Activated naive CD4-positive, alpha-beta T cell treated with anti-CD3 and anti-CD28 coated beads, Interleukin-2, amount 10 ng/mL, durations not matched to agents 7 days and 5 days (primary cell): ENCODE data around the gene GARIN5A.

ENCODE experiments used
- CTCF ChIA-PET: fragments of 350-600 bp; sonication (Branson Sonifier 250); formaldehyde crosslinking; loops from one replicate; lab custom pipeline; 2021; ENCODE audit warnings: antibody characterized with exemption; lab: Charles Lee
- DNase-seq: peaks from one replicate; pipeline ENCODE4 v3.0.0-alpha.2; 2020
- H3K27ac Mint-ChIP-seq: one replicate; pipeline ENCODE4 v1.8.0; 2021; ENCODE audit warnings: mild to moderate bottlenecking, moderate library complexity, mixed read lengths
- H3K27me3 Mint-ChIP-seq: one replicate; pipeline ENCODE4 v1.8.0; 2021; ENCODE audit warnings: mild to moderate bottlenecking, mixed read lengths
- H3K36me3 Mint-ChIP-seq: one replicate; pipeline ENCODE4 v1.8.0; 2021; ENCODE audit warnings: mixed read lengths
- H3K4me1 Mint-ChIP-seq: one replicate; pipeline ENCODE4 v1.8.0; 2021; ENCODE audit warnings: mixed read lengths
- H3K4me3 Mint-ChIP-seq: one replicate; pipeline ENCODE4 v1.8.0; 2021; ENCODE audit warnings: mild to moderate bottlenecking, moderate library complexity, mixed read lengths
- H3K9me3 Mint-ChIP-seq: one replicate; pipeline ENCODE4 v1.8.0; 2021; ENCODE audit warnings: mixed read lengths

Gene GARIN5A

DNA sequence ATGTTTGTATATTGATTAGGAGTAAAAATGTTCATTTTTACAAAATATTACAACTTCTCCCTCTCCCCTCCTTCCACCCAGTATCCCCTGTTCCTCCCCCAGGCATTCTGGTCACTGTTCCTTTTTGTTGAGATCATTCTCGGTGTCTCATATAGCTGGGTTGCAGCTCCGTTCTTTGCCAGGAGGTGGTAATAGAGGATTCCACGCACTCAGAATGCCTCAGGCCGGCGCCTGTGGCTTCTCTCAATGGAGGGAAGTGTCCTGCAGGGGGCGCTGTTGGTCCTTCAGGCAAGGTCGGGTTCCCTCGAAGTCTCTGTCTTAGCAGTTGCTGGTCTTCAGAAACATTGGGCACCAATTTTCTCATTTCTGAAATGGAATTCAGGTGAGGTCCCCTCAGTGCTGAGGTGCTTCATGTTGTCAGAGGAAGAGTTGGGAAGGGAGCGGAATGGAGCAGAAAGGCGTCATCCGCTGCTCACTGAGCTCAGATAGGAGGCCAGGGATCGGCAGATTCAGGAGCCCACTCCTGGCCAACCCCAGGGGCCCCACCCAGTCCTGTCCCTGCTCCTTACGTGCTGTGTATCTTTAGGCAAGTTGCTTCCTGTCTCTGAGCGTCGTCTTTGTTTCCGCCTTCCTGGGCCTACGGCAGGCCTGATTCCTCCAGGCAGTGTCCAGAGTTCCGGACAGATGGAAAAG is 10.3 kb upstream of the GARIN5A start:
- CTCF ChIA-PET: interaction anchor here (0.7 to 1.4 kb wide), 3 partner anchors 13 to 21 kb away, joined by 3 to 4 read pairs (median 3); no protein-coding TSS in a partner anchor
- Mint-ChIP-seq H3K27ac (peak overlapping the region; percentile 19), H3K9me3 (peaks cover 5% of the 10 kb centered on the region), H3K36me3 (peaks cover 16% of the 10 kb centered on the region), H3K4me1 (peaks cover 14% of the 10 kb centered on the region), H3K27me3 (peaks cover 36% of the 10 kb centered on the region), H3K4me3 (no peak overlapping the region)
- peak; percentile 70 for DNase-seq

- peaks cover 5% of the 10 kb centered on the region for H3K9me3 Mint-ChIP-seq
- DNase-seq: no peak
Measured at GRCh38 chr19:50485284-50485955, 8.8 kb upstream of the GARIN5A start.

DNA sequence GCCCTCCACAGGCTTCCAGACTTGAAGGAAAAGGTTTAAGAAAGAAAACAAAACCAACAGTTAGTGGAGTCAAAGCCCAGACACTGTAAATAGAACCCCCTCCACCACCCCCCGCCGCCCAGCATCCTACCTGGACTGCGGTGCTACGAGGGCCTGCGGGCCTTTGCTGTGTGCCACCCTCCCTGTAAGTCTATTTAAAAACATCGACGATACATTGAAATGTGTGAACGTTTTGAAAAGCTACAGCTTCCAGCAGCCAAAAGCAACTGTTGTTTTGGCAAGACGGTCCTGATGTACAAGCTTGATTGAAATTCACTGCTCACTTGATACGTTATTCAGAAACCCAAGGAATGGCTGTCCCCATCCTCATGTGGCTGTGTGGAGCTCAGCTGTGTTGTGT is 6.3 kb upstream of the GARIN5A start:
- peaks cover 11% of the 10 kb centered on the region for H3K27me3 Mint-ChIP-seq
- CTCF ChIA-PET: interaction anchor here (1.0 kb wide), 2 partner anchors 22 to 36 kb away, joined by 3 read pairs; no protein-coding TSS in a partner anchor
- H3K36me3 Mint-ChIP-seq: peaks cover 33% of the 10 kb centered on the region
- DNase-seq: no peak
- H3K27ac Mint-ChIP-seq: no peak overlapping the region
- peaks cover 5% of the 10 kb centered on the region for H3K9me3 Mint-ChIP-seq
- peaks cover 14% of the 10 kb centered on the region for H3K4me1 Mint-ChIP-seq
- no peak overlapping the region for H3K4me3 Mint-ChIP-seq

More at GRCh38 chr19:50485284-50485955, 8.8 kb upstream of the GARIN5A start:
- Mint-ChIP-seq H3K27ac (no peak overlapping the region), H3K4me3 (no peak overlapping the region), H3K4me1 (peaks cover 6% of the 10 kb centered on the region), H3K27me3 (peaks cover 25% of the 10 kb centered on the region), H3K36me3 (peaks cover 20% of the 10 kb centered on the region)
- CTCF ChIA-PET: no interaction called here

- peaks cover 5% of the 10 kb centered on the region for H3K27me3 Mint-ChIP-seq
- H3K9me3 Mint-ChIP-seq: peaks cover 7% of the 10 kb centered on the region
- H3K36me3 Mint-ChIP-seq: peaks cover 39% of the 10 kb centered on the region
- CTCF ChIA-PET: interaction anchor here (1.0 kb wide), 2 partner anchors 22 to 37 kb away, joined by 3 read pairs; no protein-coding TSS in a partner anchor
- H3K4me1 Mint-ChIP-seq: peaks cover 16% of the 10 kb centered on the region
- H3K27ac Mint-ChIP-seq: no peak overlapping the region
- no peak overlapping the region for H3K4me3 Mint-ChIP-seq
- no peak for DNase-seq
Measured at GRCh38 chr19:50482271-50482855, 5.7 kb upstream of the GARIN5A start.

DNA sequence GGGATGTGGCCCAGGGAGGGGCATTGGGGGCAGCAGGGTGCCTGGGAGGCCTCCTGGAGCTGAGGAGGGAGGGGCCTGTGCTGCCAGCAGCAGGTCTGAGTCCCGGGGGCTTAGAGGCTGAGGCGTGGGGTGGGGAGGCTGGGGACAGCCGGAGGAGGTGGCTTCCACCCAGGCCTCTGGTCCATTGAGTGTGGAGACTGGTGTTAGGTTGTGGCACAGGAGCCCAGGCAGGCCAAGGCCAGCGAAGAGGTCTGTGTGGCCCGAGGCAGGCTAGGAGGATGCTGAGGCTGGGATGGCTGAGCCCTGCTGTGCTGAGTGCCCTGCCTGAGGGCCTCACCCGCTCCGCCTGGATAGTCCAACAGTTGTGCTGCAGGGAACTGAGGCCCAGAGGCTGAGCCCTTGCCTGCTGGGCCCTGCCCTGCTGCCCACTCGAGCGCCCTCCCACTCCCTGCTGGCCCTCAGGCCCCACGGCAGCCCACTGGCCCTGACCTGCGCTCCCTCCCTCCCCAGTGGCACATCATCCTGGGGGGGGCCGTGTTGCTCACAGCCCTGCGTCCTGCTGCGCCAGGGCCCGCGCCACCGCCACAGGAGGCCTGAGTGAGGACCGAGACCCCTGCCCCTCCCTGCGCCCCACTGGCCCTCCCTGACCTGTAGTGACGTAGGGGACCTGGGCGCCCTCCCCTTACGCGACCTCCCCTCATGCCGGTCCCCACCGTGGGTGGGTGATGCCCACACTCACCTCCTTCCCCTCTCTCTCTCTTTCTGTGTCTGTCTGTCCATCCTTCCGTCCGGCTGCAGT is 4.9 kb upstream of the GARIN5A start:
- CTCF ChIA-PET: no interaction called here

GRCh38 chr19:50480281-50481111 is 3.8 kb upstream of the GARIN5A start:
- peaks cover 12% of the 10 kb centered on the region for H3K27me3 Mint-ChIP-seq
- DNase-seq: no peak
- H3K4me1 Mint-ChIP-seq: peaks cover 24% of the 10 kb centered on the region
- CTCF ChIA-PET: no interaction called here
- H3K4me3 Mint-ChIP-seq: no peak overlapping the region
- H3K36me3 Mint-ChIP-seq: peaks cover 37% of the 10 kb centered on the region
- peak overlapping the region; percentile 17 for H3K27ac Mint-ChIP-seq
- peaks cover 4% of the 10 kb centered on the region for H3K9me3 Mint-ChIP-seq

More for the DNA sequence above, 4.9 kb upstream of the GARIN5A start:
- no peak for DNase-seq
- Mint-ChIP-seq H3K36me3 (peaks cover 40% of the 10 kb centered on the region), H3K4me1 (peaks cover 19% of the 10 kb centered on the region), H3K9me3 (peaks cover 6% of the 10 kb centered on the region), H3K27me3 (peaks cover 1% of the 10 kb centered on the region), H3K27ac (no peak overlapping the region), H3K4me3 (no peak overlapping the region)

DNA sequence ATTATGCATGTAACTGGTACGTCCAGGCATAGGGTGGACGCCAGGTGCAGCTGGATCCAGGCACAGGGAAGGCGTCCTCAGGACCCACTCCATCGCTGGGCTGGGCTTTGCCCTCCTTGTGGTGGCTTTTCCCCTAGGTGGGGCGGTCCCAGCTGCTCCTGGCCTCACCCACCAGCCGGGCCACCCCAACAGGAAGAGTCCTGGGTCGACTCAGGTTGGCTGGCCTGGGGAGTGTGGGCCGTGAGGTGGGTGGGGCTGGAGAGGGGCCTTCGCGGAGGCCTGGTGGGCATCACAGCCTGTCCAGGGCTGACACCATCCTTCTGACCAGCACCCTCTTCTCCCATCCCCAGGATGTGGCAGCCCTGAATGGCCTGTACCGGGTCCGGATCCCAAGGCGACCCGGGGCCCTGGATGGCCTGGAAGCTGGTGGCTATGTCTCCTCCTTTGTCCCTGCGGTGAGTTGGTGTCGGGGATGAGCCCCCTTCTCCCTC is 3.2 kb upstream of the GARIN5A start:
- peaks cover 26% of the 10 kb centered on the region for H3K4me1 Mint-ChIP-seq
- H3K36me3 Mint-ChIP-seq: peaks cover 34% of the 10 kb centered on the region
- CTCF ChIA-PET: interaction anchor here (0.6 to 1.1 kb wide), 3 partner anchors 18 to 517 kb away, joined by 3 to 4 read pairs (median 3); no protein-coding TSS in a partner anchor
- DNase-seq: no peak
- no peak overlapping the region for H3K27ac Mint-ChIP-seq
- no peak overlapping the region for H3K4me3 Mint-ChIP-seq
- peaks cover 18% of the 10 kb centered on the region for H3K27me3 Mint-ChIP-seq
- H3K9me3 Mint-ChIP-seq: peaks cover 4% of the 10 kb centered on the region

DNA sequence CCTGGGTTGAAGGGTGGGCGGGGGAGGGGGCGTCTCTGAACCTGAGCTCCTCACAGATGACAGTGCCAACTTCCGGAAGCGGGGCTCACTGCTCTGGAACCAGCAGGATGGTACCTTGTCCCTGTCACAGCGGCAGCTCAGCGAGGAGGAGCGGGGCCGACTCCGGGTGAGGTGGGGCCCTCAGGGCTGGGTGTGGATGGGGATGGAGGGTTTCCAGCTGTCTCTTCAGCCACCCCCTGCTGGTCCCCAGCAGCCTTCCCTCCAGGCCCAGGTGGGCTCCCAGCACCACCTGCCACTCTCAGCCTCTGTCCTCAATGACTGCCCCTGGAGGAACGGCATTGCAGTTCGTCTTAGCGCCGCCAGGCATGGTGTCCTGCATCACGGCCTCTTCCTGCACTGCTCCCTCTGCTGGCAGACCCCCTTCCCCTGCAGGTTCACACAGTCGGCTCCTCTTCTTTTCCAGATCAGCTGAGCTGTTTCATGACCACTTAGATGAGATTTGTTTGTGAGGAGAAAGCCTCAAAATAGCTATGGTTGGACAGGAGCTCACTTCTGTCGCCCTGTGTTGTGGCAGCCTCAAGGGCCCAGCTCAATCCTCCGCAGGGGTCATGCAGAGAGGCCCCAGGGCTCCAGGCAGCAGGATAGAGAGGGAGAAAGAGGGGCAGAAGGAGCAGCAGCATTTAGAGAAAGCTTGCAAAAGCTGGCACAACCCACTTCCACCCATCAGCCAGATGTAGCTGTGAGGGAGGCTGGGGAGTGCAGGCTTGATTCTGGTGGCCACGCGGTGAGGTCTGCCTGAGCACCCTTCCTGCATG is 2.5 kb upstream of the GARIN5A start:
- Mint-ChIP-seq H3K4me3 (no peak overlapping the region), H3K4me1 (peaks cover 26% of the 10 kb centered on the region), H3K27ac (no peak overlapping the region), H3K36me3 (peaks cover 34% of the 10 kb centered on the region), H3K27me3 (peaks cover 22% of the 10 kb centered on the region), H3K9me3 (peaks cover 4% of the 10 kb centered on the region)
- peak; percentile 33 for DNase-seq
- CTCF ChIA-PET: interaction anchor here (0.6 to 1.1 kb wide), 3 partner anchors 17 to 517 kb away, joined by 3 to 4 read pairs (median 3); no protein-coding TSS in a partner anchor

DNA sequence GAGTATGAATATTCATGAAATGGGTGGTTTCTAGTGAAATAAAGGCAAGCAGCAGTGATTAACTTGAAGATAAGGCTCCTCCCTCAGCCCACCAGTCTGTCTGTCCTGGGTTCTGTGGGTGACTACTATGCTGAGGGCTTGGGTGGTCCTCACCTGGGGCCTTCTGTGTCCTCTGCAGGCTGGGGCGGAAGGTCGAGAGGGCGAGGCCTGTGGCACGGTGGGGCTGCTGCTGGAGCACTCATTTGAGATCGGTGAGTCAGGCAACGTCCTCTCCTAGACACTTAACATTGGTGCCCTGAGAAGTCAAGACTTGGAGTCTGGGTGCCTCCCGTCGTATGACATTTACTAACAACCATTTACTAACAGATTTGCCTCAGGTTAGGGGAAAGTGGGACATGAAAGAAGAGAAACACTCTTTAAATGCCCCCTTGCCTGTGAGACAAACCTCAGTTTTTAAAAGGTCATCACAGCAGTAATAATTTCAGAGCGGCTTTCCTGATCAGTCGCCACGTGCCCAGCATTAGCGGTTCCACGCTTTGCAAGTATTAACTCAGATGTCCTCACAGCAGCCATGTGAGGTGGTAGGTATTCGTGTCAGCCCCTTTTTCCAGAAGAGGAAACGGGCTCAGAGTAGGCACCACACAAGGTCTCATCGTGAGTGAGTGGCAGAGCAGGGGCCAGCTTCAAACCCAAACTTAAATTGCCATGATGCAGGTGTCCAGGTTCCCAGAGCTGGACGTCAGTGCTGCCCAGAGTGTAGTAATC is 1.3 kb upstream of the GARIN5A start:
- Mint-ChIP-seq H3K36me3 (peaks cover 28% of the 10 kb centered on the region), H3K4me3 (peak overlapping the region; percentile 100), H3K27ac (peak overlapping the region; percentile 89), H3K9me3 (peaks cover 4% of the 10 kb centered on the region), H3K4me1 (peaks cover 26% of the 10 kb centered on the region), H3K27me3 (peaks cover 26% of the 10 kb centered on the region)
- DNase-seq: no peak
- CTCF ChIA-PET: no interaction called here

- CTCF ChIA-PET: no interaction called here
- Mint-ChIP-seq H3K27me3 (peaks cover 26% of the 10 kb centered on the region), H3K36me3 (peaks cover 28% of the 10 kb centered on the region), H3K4me1 (peaks cover 26% of the 10 kb centered on the region), H3K27ac (peak overlapping the region; percentile 89), H3K4me3 (peak overlapping the region; percentile 100), H3K9me3 (peaks cover 4% of the 10 kb centered on the region)
- DNase-seq: no peak
Measured at GRCh38 chr19:50476907-50477238, 225 bp upstream of the GARIN5A start.

- DNase-seq: no peak
- H3K4me1 Mint-ChIP-seq: peaks cover 26% of the 10 kb centered on the region
- H3K4me3 Mint-ChIP-seq: peak overlapping the region; percentile 100
- CTCF ChIA-PET: no interaction called here
- peak overlapping the region; percentile 89 for H3K27ac Mint-ChIP-seq
- H3K9me3 Mint-ChIP-seq: peaks cover 4% of the 10 kb centered on the region
- H3K27me3 Mint-ChIP-seq: peaks cover 26% of the 10 kb centered on the region
- peaks cover 23% of the 10 kb centered on the region for H3K36me3 Mint-ChIP-seq
Measured at GRCh38 chr19:50475736-50476223, 868 bp downstream of the GARIN5A start.
